Gastrocnemius medialis (tissue), 4 donors: ENCODE data around the gene F8A1. TPM values are rescaled to one million over a fixed set of nuclear protein-coding genes. Genes with fewer than 3 reads are reported as not detected.
"Not testable (repeated sequence)": the region's sequence is repeated elsewhere in the genome, so short reads cannot be mapped to it uniquely, and the experiment has no call there.

Experiments
- ATAC-seq, 2 donors: fragments of 150-250 bp; one replicate each; pipeline ENCODE4 v1.9.1; 2016
- DNase-seq, 2 donors: peaks; one replicate each; pipeline ENCODE4 v3.0.0-alpha.2; 2019
- H3K27ac ChIP-seq, 4 donors: fragments of 200-600 bp; sonication (generic); 1 replicate in 1 of 4; 2 replicates in 3 of 4; pipeline ENCODE4 v1.5.1; 2016 to 2018; ENCODE audit warnings: mild to moderate bottlenecking in 2 of 4, moderate library complexity in 1 of 4
- H3K27me3 ChIP-seq, 3 donors: fragments of 200-600 bp; sonication (generic) in 2 of 3; 1 replicate in 1 of 3; 2 replicates in 2 of 3; pipeline versions ENCODE4 v1.5.1 to v1.6.0; 2016 to 2019; ENCODE audit warnings: mild to moderate bottlenecking in 1 of 3, moderate library complexity in 1 of 3
- H3K36me3 ChIP-seq, 2 donors: fragments of 200-600 bp; sonication (generic) in 1 of 2; one replicate each; pipeline ENCODE4 v1.5.1; 2017 to 2018
- H3K4me1 ChIP-seq, 2 donors: fragments of 200-600 bp; sonication (generic) in 1 of 2; one replicate each; pipeline ENCODE4 v1.5.1; 2016 to 2017; ENCODE audit warnings: mild to moderate bottlenecking in 2 of 2
- H3K4me3 ChIP-seq, 4 donors: fragments of 200-600 bp; sonication (generic) in 3 of 4; 1 replicate in 1 of 4; 2 replicates in 3 of 4; pipeline ENCODE4 v1.5.1; 2016 to 2019; ENCODE audit warnings: mild to moderate bottlenecking in 2 of 4
- H3K9me3 ChIP-seq, 3 donors: fragments of 200-600 bp; sonication (generic) in 2 of 3; 1 replicate in 1 of 3; 2 replicates in 2 of 3; pipeline ENCODE4 v1.5.1; 2016 to 2019
- POLR2A ChIP-seq, 2 donors: fragments of 450-650 bp; IDR thresholded peaks; one replicate each; pipeline ENCODE4 v1.6.1; 2017; ENCODE audit warnings: antibody characterized with exemption in 2 of 2, mild to moderate bottlenecking in 2 of 2, moderate library complexity in 2 of 2
- in situ Hi-C, 4 donors: fragments of 200-750 bp; cut with MboI; loops; one replicate each; pipeline versions ENCODE4 v1.15.0 to v1.8.0; 2017; ENCODE audit warnings: low sequenced_read_pairs in 4 of 4
- intact Hi-C: fragments of 100-400 bp; cut with DNase I; formaldehyde crosslinking; loops from one replicate; pipeline ENCODE4 v1.15.1; 2023; ENCODE audit warnings: low total_unique reads
- total RNA-seq, 4 donors: library from RNA; depleted of rRNA; stranded (reverse); fragments of >200 nt; gene quantifications; one replicate each; pipeline versions ENCODE4 v1.1.0 to v1.2.3, GENCODE V29; 2016
- TF ChIP-seq, protein P1 (sequence below), 5 experiments: fragments of 450-650 bp in 3 of 5; fragments of 200-600 bp in 2 of 5; sonication (generic) in 2 of 5; IDR thresholded peaks in 4 of 5; conservative IDR thresholded peaks in 1 of 5; 1 replicate in 4 of 5; 2 replicates in 1 of 5; pipeline ENCODE4 v1.5.1; 2016 to 2019; ENCODE audit warnings: antibody characterized with exemption in 5 of 5, mild to moderate bottlenecking in 3 of 5, moderate library complexity in 3 of 5

F8A1 gene
- 10 to 100 TPM in 2 of 4 donors, 1 to 10 TPM in 2; 5.0 to 20.5 (median 9.9) TPM for total RNA-seq

DNA sequence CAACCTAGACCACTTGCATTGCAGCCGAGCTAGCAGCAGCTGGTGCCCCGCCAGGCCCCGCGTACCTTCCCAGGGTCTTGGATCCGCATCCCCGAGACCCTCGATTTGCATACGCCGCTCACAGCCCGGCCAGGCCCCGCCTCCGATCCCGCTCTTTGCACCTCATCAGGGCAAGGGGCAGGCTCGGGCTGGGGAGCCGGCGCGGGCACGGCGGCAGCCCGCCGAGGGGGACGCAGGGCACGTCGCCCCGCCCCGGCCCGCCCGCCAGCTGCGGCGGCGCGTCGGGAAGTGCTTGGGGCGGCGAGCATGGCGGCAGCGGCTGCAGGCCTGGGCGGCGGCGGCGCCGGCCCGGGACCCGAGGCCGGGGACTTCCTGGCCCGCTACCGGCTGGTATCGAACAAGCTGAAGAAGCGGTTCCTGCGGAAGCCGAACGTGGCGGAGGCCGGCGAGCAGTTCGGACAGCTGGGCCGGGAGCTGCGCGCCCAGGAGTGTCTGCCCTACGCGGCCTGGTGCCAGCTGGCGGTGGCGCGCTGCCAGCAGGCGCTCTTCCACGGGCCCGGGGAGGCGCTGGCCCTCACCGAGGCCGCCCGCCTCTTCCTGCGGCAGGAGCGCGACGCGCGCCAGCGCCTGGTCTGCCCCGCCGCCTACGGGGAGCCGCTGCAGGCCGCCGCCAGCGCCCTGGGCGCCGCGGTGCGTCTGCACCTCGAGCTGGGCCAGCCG, at the start of gene F8A1:
Gene F8A1, plus strand, starts transcription at position 287 of the 720 bp plus-strand sequence. Its CDS starts 20 bp downstream, at position 307.
- H3K4me1 ChIP-seq, in situ Hi-C loops, H3K27ac ChIP-seq, H3K9me3 ChIP-seq, H3K36me3 ChIP-seq, H3K27me3 ChIP-seq, intact Hi-C loops: not testable (repeated sequence)
- peak in 1 of 2 donors; percentile 11 for DNase-seq
- peak; percentile 91 to 93 for ATAC-seq
- H3K4me3 ChIP-seq = peak within 1 kb of the TSS in 1 of 4 donors; percentile 46

DNA sequence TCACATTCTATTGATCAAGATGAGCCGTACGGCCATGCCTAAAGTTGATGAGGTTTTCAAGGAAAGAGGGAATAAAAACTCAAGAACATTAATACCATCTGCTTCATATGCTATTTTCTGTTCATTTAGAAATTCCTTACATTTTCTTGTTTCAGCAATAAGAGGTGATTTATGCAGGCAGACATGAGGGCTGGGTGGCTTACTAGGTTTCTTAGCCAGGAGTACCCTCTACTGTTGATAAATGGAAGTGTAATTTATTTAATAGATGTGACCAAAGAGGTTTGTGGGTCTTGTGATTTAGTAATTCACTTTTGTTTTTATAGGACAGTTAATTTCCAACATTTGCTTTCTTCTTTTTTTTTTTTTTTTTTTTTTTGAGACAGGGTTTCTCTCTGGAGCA, 45.3 kb upstream of the F8A1 start:
- TF ChIP-seq, protein P1, sequence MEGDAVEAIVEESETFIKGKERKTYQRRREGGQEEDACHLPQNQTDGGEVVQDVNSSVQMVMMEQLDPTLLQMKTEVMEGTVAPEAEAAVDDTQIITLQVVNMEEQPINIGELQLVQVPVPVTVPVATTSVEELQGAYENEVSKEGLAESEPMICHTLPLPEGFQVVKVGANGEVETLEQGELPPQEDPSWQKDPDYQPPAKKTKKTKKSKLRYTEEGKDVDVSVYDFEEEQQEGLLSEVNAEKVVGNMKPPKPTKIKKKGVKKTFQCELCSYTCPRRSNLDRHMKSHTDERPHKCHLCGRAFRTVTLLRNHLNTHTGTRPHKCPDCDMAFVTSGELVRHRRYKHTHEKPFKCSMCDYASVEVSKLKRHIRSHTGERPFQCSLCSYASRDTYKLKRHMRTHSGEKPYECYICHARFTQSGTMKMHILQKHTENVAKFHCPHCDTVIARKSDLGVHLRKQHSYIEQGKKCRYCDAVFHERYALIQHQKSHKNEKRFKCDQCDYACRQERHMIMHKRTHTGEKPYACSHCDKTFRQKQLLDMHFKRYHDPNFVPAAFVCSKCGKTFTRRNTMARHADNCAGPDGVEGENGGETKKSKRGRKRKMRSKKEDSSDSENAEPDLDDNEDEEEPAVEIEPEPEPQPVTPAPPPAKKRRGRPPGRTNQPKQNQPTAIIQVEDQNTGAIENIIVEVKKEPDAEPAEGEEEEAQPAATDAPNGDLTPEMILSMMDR (IDR thresholded peaks at IDR 0.05 in 4 of 5, conservative IDR thresholded peaks at IDR 0.05 in 1 of 5) = peak in 4 of 5 experiments; percentile 22 to 36 (median 24)
- no peak for TF ChIP-seq POLR2A (IDR thresholded peaks at IDR 0.05)
- in situ Hi-C loops = no loop called here
- intact Hi-C loops = no loop called here
- H3K4me1 ChIP-seq = no peaks in the 10 kb centered on the region
- DNase-seq (no peak), ATAC-seq (no peak)
- H3K9me3 ChIP-seq = no peaks in the 10 kb centered on the region
- H3K27me3 ChIP-seq = no peaks in the 10 kb centered on the region
- H3K4me3 ChIP-seq = no peak overlapping the region
- no peaks in the 10 kb centered on the region for H3K36me3 ChIP-seq
- no peak overlapping the region for H3K27ac ChIP-seq

DNA sequence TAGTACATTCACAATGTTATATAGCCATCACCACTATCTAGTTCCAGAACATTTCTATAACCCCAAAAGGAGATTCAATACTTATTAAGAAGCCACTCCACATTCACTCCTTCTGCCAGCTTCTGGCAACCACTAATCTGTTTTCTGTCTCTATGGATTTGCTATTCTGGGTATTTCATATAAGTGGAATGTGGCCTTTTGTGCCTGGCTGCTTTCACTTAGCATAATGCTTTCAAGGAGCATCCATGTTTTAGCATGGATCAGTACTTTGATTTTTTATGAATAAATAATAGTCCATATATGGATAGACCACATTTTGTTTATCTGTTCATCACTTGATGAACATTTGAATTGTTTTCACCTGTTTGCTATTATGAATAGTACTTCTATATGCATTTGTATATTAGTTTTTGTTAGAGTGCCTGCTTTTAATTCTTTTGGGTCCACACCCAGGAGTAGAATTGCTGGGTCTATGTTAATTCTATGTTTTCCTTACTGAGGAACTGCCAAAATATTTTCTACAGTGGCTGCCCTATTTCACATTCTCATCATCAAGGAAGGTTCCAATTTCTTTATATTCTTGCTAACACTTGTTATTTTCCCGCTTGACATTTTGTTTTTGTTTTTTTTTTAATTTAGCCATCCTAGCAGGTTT, 35.1 kb upstream of the F8A1 start:
- H3K27me3 ChIP-seq = no peaks in the 10 kb centered on the region
- DNase-seq (no peak), ATAC-seq (no peak)
- no peak for TF ChIP-seq POLR2A (IDR thresholded peaks at IDR 0.05)
- TF ChIP-seq, protein P1 (IDR thresholded peaks at IDR 0.05 in 4 of 5, conservative IDR thresholded peaks at IDR 0.05 in 1 of 5) = no peak
- in situ Hi-C loops = no loop called here
- no peaks in the 10 kb centered on the region for H3K36me3 ChIP-seq
- H3K27ac ChIP-seq = no peak overlapping the region
- H3K4me3 ChIP-seq = no peak overlapping the region
- H3K9me3 ChIP-seq = no peaks in the 10 kb centered on the region
- intact Hi-C loops = no loop called here
- H3K4me1 ChIP-seq = no peaks in the 10 kb centered on the region

DNA sequence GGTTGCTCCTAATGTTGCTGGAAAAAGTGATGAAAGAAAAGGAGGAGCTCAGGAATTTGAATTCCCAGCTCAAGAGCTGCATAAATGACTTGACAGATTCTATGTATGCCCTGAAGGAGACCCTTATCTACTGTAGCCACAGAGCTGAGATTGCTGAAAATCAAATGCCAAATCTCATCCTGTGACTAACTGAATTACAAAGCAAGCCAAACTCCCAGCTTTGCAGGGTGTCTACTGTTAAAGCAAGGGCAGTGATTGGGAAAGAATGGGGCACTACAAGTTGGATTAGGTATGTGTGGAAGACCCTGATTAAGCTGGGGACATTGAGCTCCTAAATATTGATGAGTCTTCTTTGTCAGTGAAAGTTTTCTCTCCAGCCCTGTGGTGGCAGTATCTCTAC, 30.9 kb upstream of the F8A1 start:
- TF ChIP-seq, protein P1 (IDR thresholded peaks at IDR 0.05 in 4 of 5, conservative IDR thresholded peaks at IDR 0.05 in 1 of 5) = no peak
- TF ChIP-seq POLR2A (IDR thresholded peaks at IDR 0.05) = no peak
- no peaks in the 10 kb centered on the region for H3K4me1 ChIP-seq

DNA sequence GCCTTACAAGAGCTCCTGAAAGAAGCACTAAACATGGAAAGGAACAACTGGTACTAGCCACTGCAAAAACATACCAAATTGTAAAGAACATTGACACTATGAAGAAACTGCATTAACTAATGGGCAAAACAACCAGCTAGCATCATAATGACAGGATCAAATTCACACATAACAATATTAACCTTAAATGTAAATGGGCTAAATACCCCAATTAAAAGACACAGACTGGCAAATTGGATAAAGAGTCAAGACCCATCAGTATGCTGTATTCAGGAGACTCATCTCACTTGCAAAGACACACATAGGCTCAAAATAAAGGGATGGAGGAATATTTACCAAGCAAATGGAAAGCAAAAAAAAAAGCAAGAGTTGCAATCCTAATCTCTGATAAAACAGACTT, 17.6 kb upstream of the F8A1 start:
- H3K4me1 ChIP-seq, H3K4me3 ChIP-seq, in situ Hi-C loops, H3K27ac ChIP-seq, H3K9me3 ChIP-seq, intact Hi-C loops, H3K36me3 ChIP-seq, ATAC-seq, H3K27me3 ChIP-seq, DNase-seq: not testable (repeated sequence)

More for the DNA sequence above, 30.9 kb upstream of the F8A1 start:
- Histone ChIP-seq H3K27ac (no peak overlapping the region), H3K9me3 (no peaks in the 10 kb centered on the region), H3K4me3 (no peak overlapping the region), H3K36me3 (peaks cover 0 to 6% of the 10 kb centered on the region in 2 donors), H3K27me3 (no peaks in the 10 kb centered on the region)
- in situ Hi-C loops (no loop called here), intact Hi-C loops (no loop called here)
- ATAC-seq (no peak), DNase-seq (no peak)
